ENCODE results near the gene CHRNA4.

The CHRNA4 gene

GRCh38 chr20:63321148-63321831, 39.9 kb downstream of the CHRNA4 start:
- FAIRE-seq (no peak), DNase-seq (ENCODE audit: low spot score) (no peak)

- FAIRE-seq (no peak), DNase-seq (ENCODE audit: low spot score) (no peak)
These were observed 40.5 kb downstream of the CHRNA4 start for GRCh38 chr20:63320616-63321147.

- DNase-seq (ENCODE audit: low spot score) (no peak), FAIRE-seq (no peak)
These were observed 41.1 kb downstream of the CHRNA4 start for GRCh38 chr20:63320041-63320511.

- no peak for FAIRE-seq
- no peak for DNase-seq (ENCODE audit: low spot score)
These were observed 41.7 kb downstream of the CHRNA4 start for GRCh38 chr20:63319164-63320040.

- FAIRE-seq (no peak), DNase-seq (ENCODE audit: low spot score) (no peak)
These were observed 42.6 kb downstream of the CHRNA4 start for GRCh38 chr20:63318391-63319163.

- FAIRE-seq (no peak), DNase-seq (ENCODE audit: low spot score) (no peak)
These were observed 43.4 kb downstream of the CHRNA4 start for GRCh38 chr20:63317601-63318291.

GRCh38 chr20:63317061-63317460, 44.1 kb downstream of the CHRNA4 start:
- FAIRE-seq (no peak), DNase-seq (ENCODE audit: low spot score) (no peak)

- FAIRE-seq (no peak), DNase-seq (ENCODE audit: low spot score) (no peak)
These were observed 44.6 kb downstream of the CHRNA4 start for GRCh38 chr20:63316502-63316921.

GRCh38 chr20:63315731-63316491, 45.2 kb downstream of the CHRNA4 start:
- FAIRE-seq, result no peak

GRCh38 chr20:63315240-63315689, 45.9 kb downstream of the CHRNA4 start:
- no peak for DNase-seq (ENCODE audit: low spot score)
- no peak for FAIRE-seq

More at GRCh38 chr20:63315731-63316491, 45.2 kb downstream of the CHRNA4 start:
- DNase-seq (ENCODE audit: low spot score), result no peak

- FAIRE-seq (no peak), DNase-seq (ENCODE audit: low spot score) (no peak)
These were observed 46.4 kb downstream of the CHRNA4 start for GRCh38 chr20:63314566-63315239.

- no peak for DNase-seq (ENCODE audit: low spot score)
- no peak for FAIRE-seq
These were observed 47.1 kb downstream of the CHRNA4 start for GRCh38 chr20:63314015-63314471.

- DNase-seq (ENCODE audit: low spot score) (no peak), FAIRE-seq (no peak)
These were observed 47.7 kb downstream of the CHRNA4 start for GRCh38 chr20:63313349-63314014.

GRCh38 chr20:63312690-63313348, 48.3 kb downstream of the CHRNA4 start:
- DNase-seq (ENCODE audit: low spot score) (no peak), FAIRE-seq (no peak)

GRCh38 chr20:63312273-63312672, 48.9 kb downstream of the CHRNA4 start:
- DNase-seq (ENCODE audit: low spot score) (no peak), FAIRE-seq (no peak)

GRCh38 chr20:63311833-63312243, 49.3 kb downstream of the CHRNA4 start:
- FAIRE-seq (no peak), DNase-seq (ENCODE audit: low spot score) (no peak)

- no peak for FAIRE-seq
- DNase-seq (ENCODE audit: low spot score), result no peak
These were observed 49.8 kb downstream of the CHRNA4 start for GRCh38 chr20:63311186-63311832.

Data from RCC 7860 (cell line).